Brain microvascular endothelial cell (primary cell): ENCODE measurements around the gene FCRL6.

Experiments
- DNase-seq: peaks from one replicate; pipeline ENCODE4 v3.0.0-alpha.2; 2020
- H3K27ac ChIP-seq: fragments of 250-450 bp; sonication (Bioruptor Pico); 2 replicates; pipeline ENCODE4 v1.5.1; 2020; ENCODE audit warnings: mild to moderate bottlenecking, moderate library complexity
- H3K27me3 ChIP-seq: fragments of 250-450 bp; sonication (Bioruptor Pico); replicated peaks from 2 replicates; pipeline ENCODE4 v1.5.1; 2020; ENCODE audit warnings: mild to moderate bottlenecking
- H3K36me3 ChIP-seq: fragments of 250-450 bp; sonication (Bioruptor Pico); replicated peaks from 2 replicates; pipeline ENCODE4 v1.5.1; 2020; ENCODE audit warnings: mild to moderate bottlenecking
- H3K4me3 ChIP-seq: 2 replicates; pipeline ENCODE4 v1.5.1; 2011; ENCODE audit warnings: low read depth, mild to moderate bottlenecking, control low read depth, low read length, moderate library complexity
- in situ Hi-C: cut with HindIII; loops from 2 replicates; pipeline ENCODE4 v1.10.0; 2017; ENCODE audit warnings: low sequenced_read_pairs, low pct_ligation_motif_present
- TF ChIP-seq, protein P1 (sequence below): IDR thresholded peaks from 2 replicates; pipeline ENCODE4 v1.5.1; 2011; ENCODE audit warnings: low read depth, mild to moderate bottlenecking, moderate library complexity, low read length, control low read depth, inconsistent platforms; ENCODE audit errors: missing control alignments

The FCRL6 gene

DNA sequence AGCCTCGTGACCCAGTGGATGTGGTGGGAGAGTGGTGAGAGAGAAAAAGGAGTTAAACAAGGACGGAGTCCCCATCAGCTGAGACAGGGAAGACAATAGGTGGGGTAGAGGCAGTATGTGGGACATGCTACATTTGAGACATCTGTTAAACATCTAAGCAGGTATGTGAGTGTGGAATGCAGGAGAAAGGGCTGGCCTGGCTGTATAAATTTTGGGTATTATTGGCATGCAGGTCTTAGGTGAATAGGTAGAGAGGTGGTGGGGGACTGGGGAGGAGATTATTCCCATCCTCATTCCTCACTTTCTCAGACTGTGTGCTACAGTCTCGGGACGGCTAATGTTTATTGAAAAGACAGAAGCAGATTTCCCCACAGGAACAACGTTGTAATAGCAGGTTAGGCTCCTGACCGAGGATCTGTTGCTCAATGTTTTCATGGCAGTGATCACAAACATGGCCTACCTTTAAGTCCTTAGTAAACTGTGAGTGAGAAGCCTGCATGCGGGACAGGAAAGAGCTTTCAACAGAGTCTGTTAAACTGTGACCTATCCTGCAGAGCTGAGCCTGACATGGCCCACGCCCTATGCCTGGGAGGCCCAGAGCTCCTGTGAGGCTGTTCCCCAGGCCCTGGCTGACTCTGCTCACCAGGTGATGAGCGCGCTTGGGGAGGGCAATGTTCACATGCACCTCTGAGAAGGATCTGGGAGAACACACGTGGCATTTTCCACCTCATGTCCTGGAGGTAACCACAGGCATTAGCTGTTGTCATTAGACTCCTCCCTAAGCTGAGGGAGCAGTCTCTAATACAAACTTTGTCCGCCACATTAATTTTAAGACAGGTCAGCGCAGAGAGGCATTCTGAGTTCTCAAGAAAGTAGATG, 43.8 kb downstream of the FCRL6 start:
- in situ Hi-C loops = no loop called here
- Histone ChIP-seq H3K4me3 (no peak overlapping the region), H3K36me3 (no peaks in the 10 kb centered on the region), H3K27me3 (no peaks in the 10 kb centered on the region), H3K27ac (no peak overlapping the region)
- DNase-seq = no peak
- TF ChIP-seq, protein P1, sequence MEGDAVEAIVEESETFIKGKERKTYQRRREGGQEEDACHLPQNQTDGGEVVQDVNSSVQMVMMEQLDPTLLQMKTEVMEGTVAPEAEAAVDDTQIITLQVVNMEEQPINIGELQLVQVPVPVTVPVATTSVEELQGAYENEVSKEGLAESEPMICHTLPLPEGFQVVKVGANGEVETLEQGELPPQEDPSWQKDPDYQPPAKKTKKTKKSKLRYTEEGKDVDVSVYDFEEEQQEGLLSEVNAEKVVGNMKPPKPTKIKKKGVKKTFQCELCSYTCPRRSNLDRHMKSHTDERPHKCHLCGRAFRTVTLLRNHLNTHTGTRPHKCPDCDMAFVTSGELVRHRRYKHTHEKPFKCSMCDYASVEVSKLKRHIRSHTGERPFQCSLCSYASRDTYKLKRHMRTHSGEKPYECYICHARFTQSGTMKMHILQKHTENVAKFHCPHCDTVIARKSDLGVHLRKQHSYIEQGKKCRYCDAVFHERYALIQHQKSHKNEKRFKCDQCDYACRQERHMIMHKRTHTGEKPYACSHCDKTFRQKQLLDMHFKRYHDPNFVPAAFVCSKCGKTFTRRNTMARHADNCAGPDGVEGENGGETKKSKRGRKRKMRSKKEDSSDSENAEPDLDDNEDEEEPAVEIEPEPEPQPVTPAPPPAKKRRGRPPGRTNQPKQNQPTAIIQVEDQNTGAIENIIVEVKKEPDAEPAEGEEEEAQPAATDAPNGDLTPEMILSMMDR = no peak

DNA sequence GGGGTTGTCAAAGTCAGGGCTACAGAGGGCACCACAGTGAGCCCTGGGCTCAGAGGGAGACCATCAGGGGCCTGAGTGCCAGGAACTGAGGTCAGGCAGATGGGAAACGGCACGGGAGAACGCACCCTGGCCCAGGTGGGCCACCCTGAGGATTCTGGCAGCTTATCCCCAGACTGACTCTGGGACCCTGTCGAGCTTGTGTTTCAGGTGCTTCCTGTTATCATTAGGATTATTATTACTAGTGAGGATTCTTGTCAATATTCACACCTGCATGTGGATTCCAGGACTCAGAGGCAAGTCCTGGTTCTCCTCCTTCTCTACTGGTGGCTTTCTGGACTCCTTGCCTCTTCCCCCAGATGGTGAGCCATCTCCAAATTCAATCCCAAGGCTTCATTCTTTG, 45.1 kb downstream of the FCRL6 start:
- no peaks in the 10 kb centered on the region for H3K27me3 ChIP-seq
- H3K36me3 ChIP-seq = no peaks in the 10 kb centered on the region
- no peak overlapping the region for H3K27ac ChIP-seq
- no peak for DNase-seq
- in situ Hi-C loops = no loop called here
- no peak overlapping the region for H3K4me3 ChIP-seq
- TF ChIP-seq, protein P1 = no peak

DNA sequence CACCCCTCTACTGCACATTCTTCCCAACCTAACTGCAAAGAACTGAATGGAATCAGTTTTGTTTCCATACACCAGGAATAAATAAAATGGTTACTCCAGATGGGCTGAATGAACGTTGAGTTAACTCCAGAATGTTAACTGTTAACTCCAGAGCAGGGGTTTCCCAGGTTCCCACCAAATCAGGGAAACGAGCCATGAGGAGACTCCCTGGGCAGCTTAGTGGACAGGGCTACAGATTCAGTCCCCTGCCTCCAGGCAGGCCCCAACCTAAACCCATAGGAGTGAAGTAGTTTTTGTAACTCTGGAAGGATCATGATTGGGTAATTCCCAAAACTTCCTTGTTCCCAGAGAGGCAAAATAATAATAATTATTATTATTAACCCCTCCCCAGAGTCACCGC, 46.2 kb downstream of the FCRL6 start:
- no peaks in the 10 kb centered on the region for H3K36me3 ChIP-seq
- H3K27me3 ChIP-seq = no peaks in the 10 kb centered on the region
- in situ Hi-C loops = no loop called here
- no peak overlapping the region for H3K4me3 ChIP-seq
- no peak for DNase-seq
- peak overlapping the region; percentile 77 for H3K27ac ChIP-seq
- TF ChIP-seq, protein P1 = no peak

DNA sequence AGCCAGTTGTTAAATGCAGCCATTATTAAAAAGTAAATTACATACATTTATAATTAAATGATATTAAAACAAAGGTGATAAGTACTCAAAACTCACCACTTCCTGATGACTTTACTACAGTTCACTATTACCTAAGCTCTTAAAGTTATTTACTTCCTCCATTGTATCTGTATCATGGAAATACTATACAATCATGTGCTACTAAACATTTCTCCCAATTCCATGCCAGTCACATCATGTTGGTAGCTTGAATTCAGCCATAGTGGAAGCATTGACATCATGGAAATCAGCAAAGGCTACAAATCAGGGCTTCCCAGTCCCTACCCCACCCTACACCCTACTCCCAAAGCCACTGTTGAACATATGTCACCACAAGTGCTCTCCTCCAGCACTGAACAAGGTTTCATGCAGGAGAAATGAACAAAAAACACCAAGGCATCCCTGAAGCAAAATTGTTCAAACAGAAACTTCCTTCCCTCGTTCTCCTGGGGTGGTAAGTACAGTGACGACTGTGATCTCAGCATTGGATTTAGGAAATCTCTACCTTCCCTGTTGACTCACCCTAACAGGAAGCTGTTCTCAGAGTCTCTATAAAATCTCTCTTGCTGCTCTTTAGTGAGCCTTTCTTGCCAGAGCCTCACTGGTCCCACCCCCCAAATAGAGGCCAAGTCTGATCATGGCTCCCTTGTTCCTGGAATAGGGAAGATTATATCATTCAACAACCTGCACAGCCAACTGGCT, 47.6 kb downstream of the FCRL6 start:
- Histone ChIP-seq H3K4me3 (no peak overlapping the region), H3K36me3 (no peaks in the 10 kb centered on the region), H3K27me3 (no peaks in the 10 kb centered on the region), H3K27ac (peak overlapping the region; percentile 77)
- in situ Hi-C loops = no loop called here
- TF ChIP-seq, protein P1 = no peak
- DNase-seq = no peak

DNA sequence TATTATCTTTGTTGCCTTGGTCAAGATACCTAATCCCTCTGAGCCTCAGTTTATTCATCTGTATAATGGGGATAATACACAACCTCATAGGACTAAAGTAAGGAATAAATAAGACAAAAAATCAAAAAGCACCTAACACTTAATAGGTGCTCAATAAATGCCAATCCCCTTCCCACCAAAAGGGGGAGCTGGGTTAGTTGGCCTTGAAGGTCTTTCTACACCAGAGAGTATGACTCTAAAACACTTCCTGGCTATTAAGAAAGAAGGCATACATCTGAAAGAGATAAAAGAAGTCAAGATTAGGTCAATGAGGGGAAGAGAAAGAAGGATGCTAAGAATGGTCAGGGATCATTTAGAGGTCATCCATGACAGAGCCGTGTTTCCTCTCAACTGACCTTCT, 49.2 kb downstream of the FCRL6 start:
- no peaks in the 10 kb centered on the region for H3K27me3 ChIP-seq
- DNase-seq = no peak
- in situ Hi-C loops = no loop called here
- H3K4me3 ChIP-seq = no peak overlapping the region
- no peaks in the 10 kb centered on the region for H3K36me3 ChIP-seq
- TF ChIP-seq, protein P1 = peak; percentile 42
- H3K27ac ChIP-seq = no peak overlapping the region
